GOT3 (cell line): ENCODE data around the gene IGSF9.

Experiments
- DNase-seq: peaks from one replicate; lab custom pipeline; 2025; ENCODE audit warnings: mixed read lengths; lab: John Stamatoyannopoulos, UW

IGSF9 gene

GRCh38 chr1:159974350-159974965 is 29.0 kb upstream of the IGSF9 start:
- no peak for DNase-seq

GRCh38 chr1:159973350-159973940 is 28.0 kb upstream of the IGSF9 start:
- DNase-seq, result no peak

- DNase-seq, result no peak
These were observed 27.2 kb upstream of the IGSF9 start for GRCh38 chr1:159972443-159973205.

- DNase-seq, result no peak
These were observed 25.5 kb upstream of the IGSF9 start for GRCh38 chr1:159970932-159971342.

GRCh38 chr1:159968901-159969300 is 23.5 kb upstream of the IGSF9 start:
- DNase-seq, result no peak

GRCh38 chr1:159965263-159965662 is 19.9 kb upstream of the IGSF9 start:
- no peak for DNase-seq

GRCh38 chr1:159964144-159964543 is 18.7 kb upstream of the IGSF9 start:
- no peak for DNase-seq

GRCh38 chr1:159962176-159962575 is 16.8 kb upstream of the IGSF9 start:
- DNase-seq, result no peak

- no peak for DNase-seq
These were observed 16.2 kb upstream of the IGSF9 start for GRCh38 chr1:159961636-159962035.

- peak; percentile 64 for DNase-seq
These were observed 15.4 kb upstream of the IGSF9 start for GRCh38 chr1:159960721-159961381.

GRCh38 chr1:159959451-159959850 is 14.0 kb upstream of the IGSF9 start:
- DNase-seq, result no peak

GRCh38 chr1:159958719-159959380 is 13.4 kb upstream of the IGSF9 start:
- no peak for DNase-seq

- no peak for DNase-seq
These were observed 12.4 kb upstream of the IGSF9 start for GRCh38 chr1:159957824-159958268.

- no peak for DNase-seq
These were observed 10.0 kb upstream of the IGSF9 start for GRCh38 chr1:159955456-159955855.

- no peak for DNase-seq
These were observed 8.4 kb upstream of the IGSF9 start, which contains the start of gene SLAMF9 for GRCh38 chr1:159953536-159954515. TSS of gene SLAMF9 (minus strand) at chr1:159954237. CDS start at chr1:159954137, 100 bp downstream.

- no peak for DNase-seq
These were observed 7.5 kb upstream of the IGSF9 start for GRCh38 chr1:159952932-159953331.

GRCh38 chr1:159951551-159951950 is 6.1 kb upstream of the IGSF9 start:
- DNase-seq, result no peak

- DNase-seq, result no peak
These were observed 5.6 kb upstream of the IGSF9 start for GRCh38 chr1:159951016-159951415.

- DNase-seq, result no peak
These were observed 4.6 kb upstream of the IGSF9 start for GRCh38 chr1:159949981-159950381.

- no peak for DNase-seq
These were observed 3.7 kb upstream of the IGSF9 start for GRCh38 chr1:159949123-159949522.

GRCh38 chr1:159947942-159948341 is 2.5 kb upstream of the IGSF9 start:
- DNase-seq, result no peak
